ENCODE data around the gene C19orf38.
"Not testable (repeated sequence)": the region's sequence is repeated elsewhere in the genome, so short reads cannot be mapped to it uniquely, and the experiment has no call there.

C19orf38 gene

GRCh38 chr19:10826231-10826630 lies 22.0 kb upstream of the C19orf38 start:
- FAIRE-seq = no peak

GRCh38 chr19:10826846-10827245 lies 21.4 kb upstream of the C19orf38 start:
- FAIRE-seq = no peak

DNA sequence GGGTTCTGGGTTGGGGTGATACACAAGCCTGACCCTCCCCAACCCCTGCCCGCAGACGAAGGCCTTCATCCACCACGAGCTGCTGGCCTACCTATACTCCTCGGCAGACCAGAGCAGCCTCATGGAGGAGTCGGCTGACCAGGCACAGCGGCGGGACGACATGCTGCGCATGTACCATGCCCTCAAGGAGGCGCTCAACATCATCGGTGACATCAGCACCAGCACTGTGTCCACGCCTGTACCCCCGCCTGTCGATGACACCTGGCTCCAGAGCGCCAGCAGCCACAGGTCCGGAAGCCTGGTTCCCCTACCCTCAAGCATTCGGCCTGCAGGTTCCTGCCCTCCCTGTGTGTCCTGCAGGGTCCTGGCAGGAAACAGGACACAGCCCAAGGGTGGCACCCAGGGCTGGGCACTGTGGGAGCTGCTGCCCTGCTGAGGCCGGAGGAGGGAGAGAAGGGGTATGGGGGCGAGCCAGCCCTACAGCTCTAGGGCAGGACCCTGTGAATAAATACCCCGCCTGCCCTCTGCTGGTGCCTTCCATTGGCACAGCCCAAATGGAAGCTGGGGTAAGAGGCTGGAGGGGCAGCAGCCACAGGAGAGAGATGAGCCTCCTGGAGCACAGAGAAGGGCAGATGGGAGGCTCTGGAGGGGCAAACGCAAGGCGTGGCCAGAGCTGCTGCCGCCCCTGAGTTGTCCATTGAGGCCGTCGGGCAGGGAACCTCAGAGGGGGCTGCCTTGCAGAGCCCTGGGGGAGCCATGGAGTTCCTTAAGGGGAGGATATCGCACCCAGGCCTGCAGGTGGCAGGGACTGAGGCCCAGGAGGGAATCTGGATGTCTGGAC lies 19.0 kb upstream of the C19orf38 start:
- FAIRE-seq = no peak

GRCh38 chr19:10829967-10830366 lies 18.2 kb upstream of the C19orf38 start:
- no peak for FAIRE-seq

DNA sequence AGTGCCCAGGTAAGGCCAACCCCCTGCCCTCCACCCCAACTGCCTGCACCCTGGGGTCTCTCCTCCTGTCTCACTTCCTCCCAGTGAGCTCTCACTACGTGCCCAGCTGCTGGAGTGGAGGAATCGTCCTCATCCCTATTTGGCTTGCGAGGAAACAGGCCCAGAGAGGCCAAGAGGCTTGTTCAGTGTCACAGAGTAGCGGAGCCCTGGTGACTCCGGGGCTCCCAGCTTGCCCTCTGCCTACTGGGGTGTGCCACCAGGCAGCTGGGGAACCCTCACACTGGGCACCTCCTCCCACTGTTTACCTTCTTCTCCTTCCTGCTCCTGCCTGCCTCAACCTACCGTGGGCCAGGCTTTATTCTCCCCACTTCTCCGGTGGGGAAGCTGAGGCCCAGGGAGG lies 17.8 kb upstream of the C19orf38 start:
- no peak for FAIRE-seq

GRCh38 chr19:10830931-10831779 lies 17.1 kb upstream of the C19orf38 start:
- no peak for FAIRE-seq

DNA sequence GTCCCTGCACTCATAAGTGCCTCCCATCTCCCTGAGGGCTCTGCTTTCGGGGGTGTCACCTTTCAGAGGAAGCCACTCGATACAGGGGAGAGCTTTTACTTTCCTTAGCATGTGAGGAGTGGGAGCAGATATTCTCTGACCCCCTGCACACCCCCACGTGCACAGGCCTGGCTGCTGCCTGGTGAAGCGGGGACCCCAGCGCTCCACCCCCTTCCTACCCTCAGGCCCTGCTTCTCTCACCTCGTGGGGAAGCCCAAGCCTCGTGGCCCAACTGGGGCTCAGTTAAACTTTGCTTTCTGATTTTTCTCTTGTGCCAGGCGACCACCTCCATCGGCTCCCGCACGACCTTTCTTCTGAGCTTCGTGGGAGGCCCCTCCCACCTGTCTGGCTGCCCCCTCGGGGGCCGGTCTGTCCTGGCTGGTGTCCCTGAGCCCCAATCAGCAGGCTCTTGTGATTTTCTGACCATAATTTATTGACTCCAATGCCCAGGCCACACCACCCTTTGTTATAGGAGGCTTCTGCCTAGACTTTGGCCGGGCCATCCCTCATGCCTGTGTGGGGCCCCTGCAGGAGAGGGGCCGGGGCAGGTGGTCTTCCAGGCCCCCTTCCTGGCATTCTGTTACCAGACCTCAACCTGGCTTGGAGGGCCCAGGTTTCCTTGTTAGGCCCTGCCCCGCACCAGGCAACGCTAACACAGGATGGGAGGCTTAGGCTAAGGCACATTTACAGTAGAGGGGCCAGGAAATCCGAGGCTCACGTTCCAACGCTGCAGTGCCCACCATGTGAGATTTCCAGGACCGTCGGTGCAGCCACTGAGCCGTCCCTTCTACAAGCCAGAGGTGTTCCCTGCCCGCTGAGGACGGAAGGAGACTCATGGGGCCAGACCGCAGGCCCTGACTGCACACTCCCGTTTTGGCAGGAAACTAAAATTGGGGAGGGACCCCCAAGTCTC lies 16.0 kb upstream of the C19orf38 start:
- no peak for FAIRE-seq

GRCh38 chr19:10832939-10833296 lies 15.3 kb upstream of the C19orf38 start:
- FAIRE-seq = no peak

DNA sequence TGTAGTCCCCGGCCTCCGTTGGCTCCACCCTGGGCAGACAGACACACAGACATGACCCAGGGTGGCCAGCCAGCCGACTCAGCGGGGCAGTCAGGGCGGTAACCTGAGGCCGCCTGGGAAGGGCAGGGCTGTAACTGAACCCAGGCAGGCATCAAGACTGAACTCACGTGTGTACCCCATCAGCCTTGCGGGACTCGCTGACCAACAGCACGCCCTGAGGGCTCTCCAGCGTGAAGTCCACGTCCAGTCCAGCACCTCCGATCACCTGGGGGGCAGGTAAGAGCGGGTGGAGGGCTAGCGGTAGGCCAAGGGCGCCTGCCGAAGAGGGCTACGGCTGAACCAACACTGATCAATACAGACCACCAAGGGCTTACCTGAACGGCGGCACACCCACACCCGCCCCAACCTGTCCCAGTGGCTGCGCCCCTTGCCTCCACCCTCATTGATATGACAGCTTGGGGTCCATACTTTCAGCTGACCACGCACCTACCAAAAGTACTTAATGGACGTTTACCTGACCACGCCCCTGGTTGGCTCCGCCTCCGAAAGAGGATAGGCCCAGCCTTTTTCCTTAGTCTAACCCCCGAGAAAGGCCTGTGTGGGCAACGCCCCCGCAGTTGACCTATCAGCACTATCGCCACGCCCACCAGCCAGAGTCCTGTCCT lies 13.0 kb upstream of the C19orf38 start:
- no peak for FAIRE-seq

- peak; percentile 87 for FAIRE-seq
Measured at GRCh38 chr19:10835754-10836478, 12.3 kb upstream of the C19orf38 start, which contains the start of gene TMED1. TMED1 (minus strand) TSS chr19:10836212; CDS start chr19:10836191, 21 bp downstream.

GRCh38 chr19:10836479-10837330 lies 11.5 kb upstream of the C19orf38 start:
- FAIRE-seq = no peak

DNA sequence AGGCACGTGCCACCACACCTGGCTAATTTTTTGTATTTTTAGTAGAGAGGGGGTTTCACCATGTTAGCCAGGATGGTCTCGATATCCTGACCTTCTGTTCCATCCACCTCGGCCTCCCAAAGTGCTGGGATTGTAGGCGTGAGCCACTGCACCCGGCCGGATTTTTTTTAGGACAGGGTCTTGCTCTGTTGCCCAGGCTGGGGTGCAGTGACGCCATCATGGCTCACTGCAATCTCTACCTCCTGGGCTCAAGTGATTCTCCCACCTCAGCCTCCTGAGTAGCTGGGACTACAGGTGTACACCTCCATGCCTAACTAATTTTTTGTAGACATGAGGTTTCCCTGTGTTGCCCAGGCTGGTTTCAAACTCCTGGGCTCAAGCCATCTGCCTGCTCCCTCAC lies 10.6 kb upstream of the C19orf38 start:
- not testable (repeated sequence) for FAIRE-seq

DNA sequence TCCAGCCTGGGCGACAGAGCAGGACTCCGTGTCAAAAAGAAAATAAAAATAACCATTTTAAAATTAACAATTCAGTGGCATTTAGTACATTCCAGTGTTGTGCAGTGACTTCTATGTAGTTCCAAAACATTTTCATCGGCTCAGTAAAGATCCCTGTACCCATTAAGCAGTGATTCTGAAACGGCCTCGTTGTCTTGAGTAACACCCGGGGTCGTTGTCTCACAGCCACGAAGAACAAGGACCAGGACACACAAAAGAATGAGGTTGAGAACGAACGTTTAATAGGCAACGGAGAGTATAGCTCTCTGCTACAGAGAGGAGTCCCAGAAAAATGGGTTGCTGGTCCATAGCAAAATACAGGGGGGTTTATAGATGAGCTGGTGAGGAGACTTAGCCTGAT lies 9.8 kb upstream of the C19orf38 start:
- no peak for FAIRE-seq

- no peak for FAIRE-seq
Measured at GRCh38 chr19:10839114-10840050, 8.8 kb upstream of the C19orf38 start.

GRCh38 chr19:10842788-10843187 lies 5.4 kb upstream of the C19orf38 start:
- FAIRE-seq = no peak

GRCh38 chr19:10846500-10847202 lies 1.6 kb upstream of the C19orf38 start:
- FAIRE-seq = no peak

DNA sequence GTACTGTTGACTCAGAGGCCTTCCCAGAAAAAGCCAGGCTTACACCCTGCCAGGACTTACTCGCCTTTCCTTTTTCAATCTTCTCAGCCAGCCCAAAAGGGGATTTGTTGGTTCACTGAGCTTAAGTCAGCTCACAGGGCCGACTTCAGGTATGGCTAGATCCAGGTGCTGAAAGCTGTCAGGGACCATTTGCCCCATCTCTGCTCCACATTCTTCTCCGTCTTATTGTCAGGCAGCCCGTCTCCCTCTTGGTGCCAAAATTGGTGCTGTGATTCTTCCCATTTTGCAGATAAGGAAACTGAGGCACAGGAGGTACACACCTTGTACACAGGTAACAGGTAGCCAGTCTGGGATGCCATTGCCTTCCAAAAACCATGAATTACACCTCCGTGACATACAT lies 2.4 kb downstream of the C19orf38 start:
- FAIRE-seq = no peak

DNA sequence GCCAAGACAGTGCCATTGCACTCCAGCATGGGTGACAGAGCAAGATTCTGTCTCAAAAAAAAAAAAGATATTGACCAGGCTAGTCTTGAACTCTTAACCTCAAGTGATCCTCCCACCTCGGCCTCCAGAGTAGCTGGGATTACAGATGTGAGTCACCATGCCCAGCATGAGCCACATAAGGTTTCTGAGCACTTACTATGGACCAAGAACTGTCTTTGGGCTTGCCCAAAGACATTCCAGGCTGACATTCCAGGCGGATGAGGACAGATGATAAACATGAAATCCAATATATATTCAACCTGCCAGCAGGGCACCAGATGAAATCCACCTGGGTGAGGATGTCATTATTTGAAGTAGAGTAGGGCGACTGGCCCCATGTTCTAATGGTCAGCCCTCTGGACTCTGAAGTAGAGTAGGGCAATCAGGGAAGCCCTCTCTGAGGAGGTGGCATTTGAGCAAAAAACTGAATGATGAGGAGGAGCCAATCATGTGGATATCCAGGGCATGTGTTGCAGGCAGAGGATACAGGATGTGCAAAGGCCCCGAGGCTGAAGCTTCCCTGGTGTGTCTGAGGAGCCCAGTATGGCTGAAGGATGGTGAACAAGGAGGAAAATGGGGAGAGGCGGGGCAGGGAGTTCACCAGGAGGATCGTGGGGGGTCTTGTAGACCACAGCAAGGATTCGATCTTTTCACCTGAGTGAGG lies 4.0 kb downstream of the C19orf38 start:
- FAIRE-seq = no peak

Data from A204.1 (cell line).